Colonic mucosa (tissue), 4 donors: Measurements from ENCODE around the gene DOC2A. TPM values are rescaled to one million over a fixed set of nuclear protein-coding genes. Genes with fewer than 3 reads are reported as not detected.

Experiments used
- DNase-seq: peaks from one replicate; pipeline ENCODE4 v3.0.0-alpha.2; 2020
- H3K27ac ChIP-seq: fragments of 200-600 bp; one replicate; pipeline ENCODE4 v1.8.0; 2021
- H3K27me3 ChIP-seq: fragments of 200-600 bp; one replicate; pipeline ENCODE4 v1.8.0; 2021
- H3K36me3 ChIP-seq: fragments of 200-600 bp; one replicate; pipeline ENCODE4 v1.8.0; 2021
- H3K4me1 ChIP-seq: fragments of 200-600 bp; one replicate; pipeline ENCODE4 v1.8.0; 2021; ENCODE audit warnings: mild to moderate bottlenecking
- H3K4me3 ChIP-seq: fragments of 200-600 bp; one replicate; pipeline ENCODE4 v1.8.0; 2021
- H3K9ac ChIP-seq, 2 donors: one replicate each; pipeline ENCODE4 v1.7.0; 2013; ENCODE audit warnings: control low read depth in 2 of 2, low read depth in 2 of 2, low read length in 2 of 2
- H3K9me3 ChIP-seq: fragments of 200-600 bp; one replicate; pipeline ENCODE4 v1.8.0; 2021
- intact Hi-C: fragments of 100-400 bp; cut with DNase I; formaldehyde crosslinking; loops from one replicate; pipeline ENCODE4 v1.14.1; 2022
- total RNA-seq, 2 donors: library from RNA; stranded (reverse); fragmentation: NEBNext Ultra II Directional in 1 of 2; extraction: Animal tissue kit (Norgen Biotek cat#: 25700) in 1 of 2; gene quantifications; one replicate each; pipeline ENCODE4 v1.2.1, GENCODE V29; 2021
- TF ChIP-seq, protein P1 (sequence below): fragments of 200-600 bp; IDR thresholded peaks from one replicate; pipeline ENCODE4 v1.8.0; 2022; ENCODE audit warnings: antibody characterized with exemption, mild to moderate bottlenecking
- donor health status: healthy.
- donor health status: DM: no; HTN: no; CAD: no.
- donor health status: DM: no; HTN: no; CAD: no.

Gene DOC2A
- total RNA-seq, 2 donors from 2014 or later: 4.8 to 12.9 TPM

DNA sequence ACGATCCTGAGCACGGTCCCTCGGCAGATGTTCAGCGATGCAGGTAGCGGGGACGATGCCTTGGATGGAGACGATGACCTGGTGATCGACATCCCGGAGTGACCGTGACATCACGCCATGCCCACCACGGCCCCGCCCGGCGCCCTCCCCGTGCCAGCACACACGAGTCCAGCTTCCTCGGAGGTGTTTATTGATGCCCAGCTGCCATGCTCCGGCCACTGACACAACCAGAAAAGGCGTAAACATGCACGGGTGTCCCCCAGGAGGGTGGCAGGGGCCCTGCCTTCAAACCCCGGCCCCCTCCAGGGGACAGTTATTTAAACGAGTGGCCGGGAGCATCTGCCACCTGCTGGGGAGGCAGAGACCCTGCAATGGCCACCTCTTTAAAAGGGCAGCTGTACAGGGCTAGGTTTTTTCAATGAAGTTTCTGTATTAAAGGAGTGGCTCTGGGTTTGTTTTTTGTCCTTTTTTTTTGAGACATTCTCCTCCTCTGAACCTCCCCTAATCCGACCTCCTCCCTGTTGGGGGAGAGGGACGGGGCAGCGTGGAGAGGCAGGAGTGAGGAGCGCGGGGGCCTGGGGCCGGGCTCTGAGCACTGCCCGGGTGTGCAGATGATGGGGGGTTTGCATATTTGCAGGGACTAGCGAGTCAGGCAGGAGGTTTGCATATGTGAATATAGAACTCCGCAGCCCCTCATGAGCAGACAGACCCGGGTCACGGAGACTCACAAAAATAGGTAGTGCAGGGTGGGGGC, 5.3 kb downstream of the DOC2A start:
- intact Hi-C loops: loop anchor here (5.0 kb wide), 1 partner anchor 143 kb away; the partner anchor contains the start of gene CDIPT
- no peak for DNase-seq
- peaks cover 6% of the 10 kb centered on the region for H3K27me3 ChIP-seq
- H3K4me1 ChIP-seq: peaks cover 4% of the 10 kb centered on the region
- no peak overlapping the region for H3K27ac ChIP-seq
- no peak overlapping the region for H3K4me3 ChIP-seq
- no peaks in the 10 kb centered on the region for H3K36me3 ChIP-seq
- no peaks in the 10 kb centered on the region for H3K9me3 ChIP-seq
- TF ChIP-seq, protein P1, sequence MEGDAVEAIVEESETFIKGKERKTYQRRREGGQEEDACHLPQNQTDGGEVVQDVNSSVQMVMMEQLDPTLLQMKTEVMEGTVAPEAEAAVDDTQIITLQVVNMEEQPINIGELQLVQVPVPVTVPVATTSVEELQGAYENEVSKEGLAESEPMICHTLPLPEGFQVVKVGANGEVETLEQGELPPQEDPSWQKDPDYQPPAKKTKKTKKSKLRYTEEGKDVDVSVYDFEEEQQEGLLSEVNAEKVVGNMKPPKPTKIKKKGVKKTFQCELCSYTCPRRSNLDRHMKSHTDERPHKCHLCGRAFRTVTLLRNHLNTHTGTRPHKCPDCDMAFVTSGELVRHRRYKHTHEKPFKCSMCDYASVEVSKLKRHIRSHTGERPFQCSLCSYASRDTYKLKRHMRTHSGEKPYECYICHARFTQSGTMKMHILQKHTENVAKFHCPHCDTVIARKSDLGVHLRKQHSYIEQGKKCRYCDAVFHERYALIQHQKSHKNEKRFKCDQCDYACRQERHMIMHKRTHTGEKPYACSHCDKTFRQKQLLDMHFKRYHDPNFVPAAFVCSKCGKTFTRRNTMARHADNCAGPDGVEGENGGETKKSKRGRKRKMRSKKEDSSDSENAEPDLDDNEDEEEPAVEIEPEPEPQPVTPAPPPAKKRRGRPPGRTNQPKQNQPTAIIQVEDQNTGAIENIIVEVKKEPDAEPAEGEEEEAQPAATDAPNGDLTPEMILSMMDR: peak; percentile 81
- no peak overlapping the region for H3K9ac ChIP-seq

DNA sequence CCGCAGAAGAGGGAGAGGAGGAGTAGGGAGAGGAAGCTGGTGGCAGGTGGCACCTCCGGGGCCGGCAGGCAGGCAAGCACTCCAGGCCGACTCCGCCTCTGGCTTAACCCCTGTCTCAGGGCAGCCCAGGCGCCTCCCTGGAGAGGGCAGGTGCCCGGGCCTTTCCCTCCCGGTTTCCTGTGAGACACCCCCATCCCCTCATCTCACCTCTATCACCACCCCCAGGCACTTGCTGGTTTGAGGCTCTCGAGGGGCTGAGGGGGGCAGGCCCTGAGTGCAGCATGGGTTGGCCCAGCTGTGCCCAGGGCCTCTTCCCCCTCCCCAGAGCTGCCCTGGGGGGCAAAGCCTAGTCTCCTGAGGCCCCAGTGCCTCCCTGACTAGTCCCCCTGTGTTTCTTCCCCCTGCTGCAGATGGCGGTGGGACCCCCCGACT, 6.0 kb downstream of the DOC2A start:
- H3K36me3 ChIP-seq: no peaks in the 10 kb centered on the region
- H3K27ac ChIP-seq: no peak overlapping the region
- no peaks in the 10 kb centered on the region for H3K27me3 ChIP-seq
- H3K9ac ChIP-seq: peak overlapping the region in 1 of 2 donors; percentile 50
- H3K4me3 ChIP-seq: no peak overlapping the region
- no peaks in the 10 kb centered on the region for H3K4me1 ChIP-seq
- H3K9me3 ChIP-seq: no peaks in the 10 kb centered on the region
- intact Hi-C loops: loop anchor here (5.0 kb wide), 1 partner anchor 143 kb away; the partner anchor contains the start of gene CDIPT
- TF ChIP-seq, protein P1: no peak
- DNase-seq: no peak

- H3K36me3 ChIP-seq: no peaks in the 10 kb centered on the region
- H3K9me3 ChIP-seq: no peaks in the 10 kb centered on the region
- DNase-seq: no peak
- TF ChIP-seq, protein P1: no peak
- no peaks in the 10 kb centered on the region for H3K4me1 ChIP-seq
- no peak overlapping the region for H3K4me3 ChIP-seq
- intact Hi-C loops: no loop called here
- no peaks in the 10 kb centered on the region for H3K27me3 ChIP-seq
- no peak overlapping the region for H3K27ac ChIP-seq
- H3K9ac ChIP-seq: no peak overlapping the region
Measured at GRCh38 chr16:30004424-30004776, 6.4 kb downstream of the DOC2A start.

DNA sequence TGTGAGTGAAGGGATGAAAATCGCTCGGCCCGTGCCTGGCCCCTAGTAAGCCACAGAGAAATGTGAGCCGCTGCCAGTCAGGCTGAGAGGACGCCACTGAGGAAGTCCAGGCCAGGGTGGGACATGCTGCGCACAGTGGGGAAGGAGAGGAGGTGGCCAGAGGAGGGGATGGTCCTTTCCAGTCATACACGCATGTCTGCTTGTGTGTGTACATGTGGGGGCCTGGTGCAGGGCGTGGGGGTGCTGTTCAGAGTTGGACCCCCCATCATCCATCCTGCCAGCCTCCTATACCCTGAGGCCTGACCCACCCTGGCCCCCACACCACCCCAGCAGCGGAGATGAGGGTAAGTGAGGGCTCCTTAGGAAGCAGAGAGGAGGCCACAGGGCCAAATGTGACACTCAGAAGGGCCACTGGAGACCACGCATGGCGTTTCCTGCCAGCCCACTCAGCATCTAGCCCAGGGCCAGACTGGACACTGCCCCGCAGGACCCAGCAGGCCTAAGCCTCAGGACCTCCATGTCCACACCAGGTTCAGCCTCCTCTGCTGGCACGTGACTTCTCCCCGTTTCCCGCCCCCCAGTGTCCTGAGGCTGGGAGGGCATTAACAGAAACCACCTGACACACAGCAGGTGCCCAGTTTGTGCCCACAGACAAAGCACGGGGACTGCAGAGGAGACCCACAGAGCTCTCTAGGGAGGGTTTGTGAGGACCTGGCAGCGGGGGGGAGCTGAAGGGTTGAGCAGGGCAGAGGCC, 7.0 kb downstream of the DOC2A start:
- Histone ChIP-seq H3K27ac (no peak overlapping the region), H3K9ac (no peak overlapping the region), H3K4me3 (no peak overlapping the region), H3K36me3 (no peaks in the 10 kb centered on the region), H3K9me3 (no peaks in the 10 kb centered on the region), H3K4me1 (no peaks in the 10 kb centered on the region), H3K27me3 (no peaks in the 10 kb centered on the region)
- intact Hi-C loops: no loop called here
- TF ChIP-seq, protein P1: no peak
- DNase-seq: no peak

GRCh38 chr16:30002614-30003346, 8.0 kb downstream of the DOC2A start:
- H3K4me3 ChIP-seq: no peak overlapping the region
- DNase-seq: no peak
- H3K36me3 ChIP-seq: no peaks in the 10 kb centered on the region

More at GRCh38 chr16:30002614-30003346, 8.0 kb downstream of the DOC2A start:
- Histone ChIP-seq H3K27ac (no peak overlapping the region), H3K4me1 (no peaks in the 10 kb centered on the region), H3K9me3 (no peaks in the 10 kb centered on the region), H3K9ac (peak overlapping the region in 1 of 2 donors; percentile 12), H3K27me3 (no peaks in the 10 kb centered on the region)
- intact Hi-C loops: no loop called here
- TF ChIP-seq, protein P1: no peak
